HL-60/S4 (cell line): ENCODE data around the gene SH3GLB1.

ENCODE experiments used
- in situ Hi-C: fragments of 300-500 bp; cut with MboI; formaldehyde crosslinking; loops from 2 replicates; pipeline ENCODE4 v1.14.3; 2022; ENCODE audit warnings: low sequenced_read_pairs

Gene SH3GLB1

GRCh38 chr1:86769065-86769464 lies 64.7 kb downstream of the SH3GLB1 start:
- in situ Hi-C loops = no loop called here

GRCh38 chr1:86773341-86774288 lies 69.2 kb downstream of the SH3GLB1 start:
- in situ Hi-C loops = no loop called here

DNA sequence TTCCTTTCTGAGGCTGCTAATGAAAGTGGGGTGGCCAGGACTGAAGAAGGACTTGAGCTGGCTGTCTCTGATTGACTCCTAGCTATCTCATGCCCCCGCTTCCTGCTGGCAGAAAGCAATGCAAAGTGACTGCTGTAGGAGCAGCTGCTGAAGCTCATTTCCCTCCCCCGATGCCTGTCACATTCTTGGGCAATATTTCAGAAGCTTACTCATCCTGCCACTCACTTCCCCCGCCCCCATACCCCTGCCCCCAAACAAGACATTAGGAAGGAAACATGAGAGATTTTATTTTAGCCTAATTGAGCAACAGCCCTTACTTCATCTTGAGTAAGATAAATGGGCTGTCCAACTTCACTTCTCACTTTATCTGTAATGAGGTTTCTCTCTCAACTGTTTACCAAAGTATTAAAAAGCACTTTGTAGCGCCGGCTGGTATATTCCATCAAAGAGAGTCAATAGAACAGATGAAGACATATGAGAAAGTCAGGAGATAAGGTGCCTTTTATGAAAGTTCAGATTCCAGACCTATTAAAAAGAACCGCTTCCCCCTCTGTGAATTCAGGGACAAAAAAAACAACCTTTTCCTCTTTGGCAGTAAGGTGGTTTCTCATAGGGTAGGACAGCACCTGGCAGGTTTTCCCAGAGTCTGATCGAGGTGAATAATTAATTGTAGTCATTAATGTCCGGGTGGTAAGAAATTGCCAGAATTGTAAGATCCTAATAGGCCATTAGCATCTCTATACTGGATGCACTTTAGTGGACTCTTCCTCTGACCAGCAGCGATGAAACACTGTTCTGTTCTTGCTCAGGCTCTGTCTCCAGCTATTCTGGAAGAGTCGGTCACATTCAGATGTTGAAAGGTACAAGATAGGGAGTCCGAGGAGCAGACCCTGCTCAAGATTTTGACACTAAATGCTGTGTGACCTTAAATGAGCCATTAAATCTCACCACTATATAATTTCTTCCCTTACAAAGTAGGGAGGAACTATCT lies 70.2 kb downstream of the SH3GLB1 start:
- in situ Hi-C loops = no loop called here

GRCh38 chr1:86775395-86775794 lies 71.0 kb downstream of the SH3GLB1 start:
- in situ Hi-C loops = no loop called here

GRCh38 chr1:86776108-86776507 lies 71.7 kb downstream of the SH3GLB1 start:
- in situ Hi-C loops = no loop called here

DNA sequence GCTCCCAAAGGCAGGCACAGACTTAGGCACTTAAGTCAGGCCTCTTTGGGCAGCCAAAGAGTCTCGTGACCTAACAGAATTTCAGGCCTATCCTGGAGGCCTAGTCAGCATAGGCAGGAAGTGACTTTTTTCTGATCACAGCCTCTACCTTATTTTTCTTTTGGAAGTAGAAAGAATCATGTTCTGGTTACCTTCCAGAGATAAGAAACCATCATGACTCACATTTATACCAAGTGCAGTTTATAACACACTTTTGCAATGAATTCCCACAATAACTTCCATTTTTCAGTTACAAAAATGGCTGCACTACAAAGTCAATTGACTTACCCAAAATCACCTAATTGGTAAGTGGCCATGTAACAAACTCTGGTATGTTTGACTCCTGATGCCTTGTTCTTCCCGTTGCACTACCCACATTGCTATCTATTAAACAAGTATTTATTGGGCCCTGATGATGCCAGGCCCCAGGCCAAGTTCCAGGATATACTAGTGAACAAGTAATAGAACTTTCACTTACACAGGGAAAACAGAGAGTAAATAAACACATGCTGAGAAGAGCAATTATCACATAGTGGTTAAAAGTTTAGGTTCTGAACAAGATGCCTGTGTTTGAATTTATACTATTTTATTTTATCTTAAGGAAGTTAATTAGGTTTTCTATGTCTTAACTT lies 74.3 kb downstream of the SH3GLB1 start:
- in situ Hi-C loops = no loop called here

GRCh38 chr1:86779308-86780191 lies 75.2 kb downstream of the SH3GLB1 start:
- in situ Hi-C loops = no loop called here

DNA sequence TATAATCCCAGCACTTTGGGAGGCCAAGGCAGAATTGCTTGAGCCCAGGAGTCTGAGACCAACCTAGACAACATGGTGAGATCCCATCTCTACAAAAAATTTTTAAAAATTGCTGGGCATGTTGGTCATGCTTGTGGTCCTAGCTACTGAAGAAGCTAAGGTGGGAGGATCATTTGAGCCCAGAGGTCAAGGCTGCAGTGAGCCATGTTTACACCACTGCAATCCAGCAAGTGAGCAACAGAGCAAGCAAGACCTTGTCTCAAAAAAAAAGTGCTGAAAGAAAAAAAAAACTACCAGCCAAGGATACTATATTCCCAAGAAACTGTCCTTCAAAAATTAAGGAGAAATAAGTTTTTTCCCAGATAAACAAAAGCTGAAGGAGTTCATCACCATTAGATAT lies 78.1 kb downstream of the SH3GLB1 start:
- in situ Hi-C loops = no loop called here

DNA sequence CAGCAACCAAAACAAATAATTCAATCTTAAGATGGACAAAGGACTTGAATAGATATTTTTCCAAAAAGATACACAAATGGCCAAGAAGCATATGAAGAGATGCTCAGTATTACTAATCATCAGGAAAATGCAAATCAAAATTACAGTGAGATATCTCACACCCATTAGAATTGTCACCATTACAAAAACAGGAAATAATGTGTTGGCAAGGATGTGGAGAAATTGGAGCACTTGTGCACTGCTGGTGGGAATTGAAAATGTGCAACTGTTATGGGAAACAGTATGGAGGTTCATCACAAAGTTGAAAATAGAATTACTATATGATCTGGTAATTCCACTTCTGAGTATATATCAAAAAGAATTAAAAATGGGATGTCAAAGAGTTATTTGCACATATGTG lies 83.2 kb downstream of the SH3GLB1 start:
- in situ Hi-C loops = no loop called here

DNA sequence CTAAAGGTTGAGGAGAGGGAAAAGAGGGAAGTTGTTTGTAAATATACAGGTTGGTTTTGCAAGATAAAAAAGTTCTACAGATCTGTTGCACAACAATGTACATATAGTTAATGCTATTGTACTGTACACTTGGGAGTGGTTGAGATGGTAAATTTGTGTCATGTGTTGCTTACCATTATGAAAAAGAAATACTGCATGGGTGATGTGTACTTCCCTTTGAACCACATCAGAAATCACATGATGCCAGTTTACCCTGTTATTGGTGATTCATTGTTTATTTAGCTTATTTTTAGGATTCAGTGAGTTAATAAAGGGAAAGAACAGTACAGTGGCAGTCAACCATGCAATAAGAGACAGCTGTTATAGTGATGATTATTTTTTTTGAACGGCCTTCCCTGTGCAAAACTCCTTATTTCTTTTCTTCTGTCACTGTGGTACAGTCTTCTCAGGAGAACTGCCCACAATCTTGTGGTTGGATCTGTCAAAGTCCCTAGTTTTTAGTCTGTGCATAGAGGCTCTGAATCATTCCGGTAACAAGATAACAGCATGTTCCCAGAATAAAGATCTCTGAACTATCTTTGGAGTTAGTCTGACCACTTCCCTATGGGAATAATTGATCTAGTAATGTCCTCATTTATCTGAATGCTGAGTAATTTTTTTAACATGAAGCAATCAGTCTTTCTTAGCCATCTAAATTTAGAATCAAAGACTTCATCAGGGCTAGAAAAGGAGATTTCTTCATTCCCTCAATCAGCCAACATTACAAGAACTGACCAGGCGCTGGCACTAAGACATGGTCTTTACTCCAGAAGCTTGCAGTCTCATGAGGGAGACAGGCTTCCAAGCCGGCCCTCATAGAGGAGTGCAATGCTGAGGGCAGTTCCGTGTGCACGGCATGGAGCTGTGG lies 84.2 kb downstream of the SH3GLB1 start:
- in situ Hi-C loops = no loop called here

DNA sequence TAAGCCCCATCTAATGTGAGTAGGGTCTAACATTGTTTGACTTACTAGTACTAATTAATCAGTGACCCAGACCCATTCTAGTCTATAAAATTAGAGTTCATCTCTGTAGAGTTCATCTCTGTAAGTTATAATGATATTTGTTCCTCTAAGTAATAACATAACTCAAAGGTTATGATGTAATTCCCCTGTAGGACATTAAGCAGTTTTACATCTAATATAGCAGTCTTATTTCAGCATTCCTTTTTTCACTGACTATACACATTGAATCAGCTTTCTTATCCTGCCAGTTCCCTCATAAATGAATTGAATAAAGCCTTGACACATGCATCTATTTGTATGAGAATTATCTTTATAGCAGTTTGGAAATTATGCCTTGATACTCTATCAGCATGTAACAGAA lies 90.9 kb downstream of the SH3GLB1 start:
- in situ Hi-C loops = no loop called here
